Measurements from ENCODE around the gene IMMP2L.
"Not testable (repeated sequence)": the region's sequence is repeated elsewhere in the genome, so short reads cannot be mapped to it uniquely, and the experiment has no call there.

The IMMP2L gene

GRCh38 chr7:111091593-111092358 is 470.5 kb downstream of the IMMP2L start:
- DNase-seq: no peak

- no peak for DNase-seq
These were observed 471.4 kb downstream of the IMMP2L start, which contains the start of gene LRRN3 for GRCh38 chr7:111090846-111091245. TSS of gene LRRN3 (plus strand) at chr7:111091127. CDS start at chr7:111122773, 31,646 bp downstream.

GRCh38 chr7:111089822-111090426 is 472.4 kb downstream of the IMMP2L start:
- DNase-seq: no peak

GRCh38 chr7:111088328-111088727 is 474.0 kb downstream of the IMMP2L start:
- no peak for DNase-seq

GRCh38 chr7:111086532-111086931 is 475.8 kb downstream of the IMMP2L start:
- no peak for DNase-seq

GRCh38 chr7:111085356-111085755 is 476.9 kb downstream of the IMMP2L start:
- no peak for DNase-seq

- peak; percentile 29 for DNase-seq
These were observed 478.9 kb downstream of the IMMP2L start for GRCh38 chr7:111083413-111083812.

- DNase-seq: no peak
These were observed 479.9 kb downstream of the IMMP2L start for GRCh38 chr7:111082351-111082750.

- DNase-seq: no peak
These were observed 480.6 kb downstream of the IMMP2L start for GRCh38 chr7:111081546-111082267.

GRCh38 chr7:111080495-111081105 is 481.7 kb downstream of the IMMP2L start:
- no peak for DNase-seq

GRCh38 chr7:111077001-111077400 is 485.3 kb downstream of the IMMP2L start:
- DNase-seq: no peak

GRCh38 chr7:111076205-111076604 is 486.1 kb downstream of the IMMP2L start:
- no peak for DNase-seq

- no peak for DNase-seq
These were observed 486.8 kb downstream of the IMMP2L start for GRCh38 chr7:111075498-111075897.

GRCh38 chr7:111074748-111075146 is 487.5 kb downstream of the IMMP2L start:
- DNase-seq: no peak

GRCh38 chr7:111074071-111074747 is 488.1 kb downstream of the IMMP2L start:
- DNase-seq: no peak

- DNase-seq: not testable (repeated sequence)
These were observed 489.6 kb downstream of the IMMP2L start for GRCh38 chr7:111072658-111073057.

GRCh38 chr7:111071556-111071955 is 490.7 kb downstream of the IMMP2L start:
- no peak for DNase-seq

GRCh38 chr7:111068618-111069017 is 493.7 kb downstream of the IMMP2L start:
- DNase-seq: no peak

GRCh38 chr7:111067682-111068081 is 494.6 kb downstream of the IMMP2L start:
- DNase-seq: no peak

GRCh38 chr7:111067251-111067650 is 495.0 kb downstream of the IMMP2L start:
- no peak for DNase-seq

- no peak for DNase-seq
These were observed 499.1 kb downstream of the IMMP2L start for GRCh38 chr7:111063166-111063565.

- no peak for DNase-seq
These were observed 502.5 kb downstream of the IMMP2L start for GRCh38 chr7:111059833-111060232.

- no peak for DNase-seq
These were observed 505.2 kb downstream of the IMMP2L start for GRCh38 chr7:111057066-111057465.

Data from stimulated activated naive CD4-positive, alpha-beta T cell treated with Interleukin-2 at 50 U/mL for 16 hours (primary cell).